Gastroesophageal sphincter (tissue), 3 donors: ENCODE data around the gene MRPL53.

ENCODE experiments used
- CTCF ChIP-seq, 4 experiments: fragments of 200-600 bp in 2 of 4; fragments of 450-650 bp in 2 of 4; sonication (generic) in 1 of 4; IDR thresholded peaks; one replicate each; pipeline ENCODE4 v1.5.1; 2017 to 2019; ENCODE audit warnings: antibody characterized with exemption in 4 of 4, mild to moderate bottlenecking in 2 of 4, moderate library complexity in 2 of 4
- POLR2A ChIP-seq, 2 donors: fragments of 450-650 bp; IDR thresholded peaks; one replicate each; pipeline ENCODE4 v1.6.1; 2017; ENCODE audit warnings: antibody characterized with exemption in 2 of 2, mild to moderate bottlenecking in 2 of 2, moderate library complexity in 1 of 2

GRCh38 chr2:74482801-74483674, 10.6 kb upstream of the MRPL53 start, which contains the start of the genes CCDC142 and TTC31:
- TF ChIP-seq CTCF (IDR thresholded peaks at IDR 0.05) (peak in 3 of 4 experiments; percentile 80 to 88 (median 87)), POLR2A (IDR thresholded peaks at IDR 0.05) (peak in 1 of 2 donors; percentile 48)
